A673 (cell line): ENCODE data around the gene QRICH2.

Experiments used
- CTCF ChIP-seq: fragments of 300-800, 200-600 bp; sonication (generic); conservative IDR thresholded peaks from 2 replicates; pipeline ENCODE4 v1.5.1; 2017; ENCODE audit warnings: low read depth, mild to moderate bottlenecking, antibody characterized with exemption, low read length, moderate library complexity, mixed read lengths
- EZH2 ChIP-seq: fragments of 200-600 bp; sonication (generic); IDR thresholded peaks from 2 replicates; pipeline ENCODE4 v1.6.1; 2017; ENCODE audit warnings: borderline replicate concordance, low read depth, mild to moderate bottlenecking, mixed read lengths, antibody characterized with exemption, low read length; ENCODE audit not compliant: poor library complexity, severe bottlenecking

DNA sequence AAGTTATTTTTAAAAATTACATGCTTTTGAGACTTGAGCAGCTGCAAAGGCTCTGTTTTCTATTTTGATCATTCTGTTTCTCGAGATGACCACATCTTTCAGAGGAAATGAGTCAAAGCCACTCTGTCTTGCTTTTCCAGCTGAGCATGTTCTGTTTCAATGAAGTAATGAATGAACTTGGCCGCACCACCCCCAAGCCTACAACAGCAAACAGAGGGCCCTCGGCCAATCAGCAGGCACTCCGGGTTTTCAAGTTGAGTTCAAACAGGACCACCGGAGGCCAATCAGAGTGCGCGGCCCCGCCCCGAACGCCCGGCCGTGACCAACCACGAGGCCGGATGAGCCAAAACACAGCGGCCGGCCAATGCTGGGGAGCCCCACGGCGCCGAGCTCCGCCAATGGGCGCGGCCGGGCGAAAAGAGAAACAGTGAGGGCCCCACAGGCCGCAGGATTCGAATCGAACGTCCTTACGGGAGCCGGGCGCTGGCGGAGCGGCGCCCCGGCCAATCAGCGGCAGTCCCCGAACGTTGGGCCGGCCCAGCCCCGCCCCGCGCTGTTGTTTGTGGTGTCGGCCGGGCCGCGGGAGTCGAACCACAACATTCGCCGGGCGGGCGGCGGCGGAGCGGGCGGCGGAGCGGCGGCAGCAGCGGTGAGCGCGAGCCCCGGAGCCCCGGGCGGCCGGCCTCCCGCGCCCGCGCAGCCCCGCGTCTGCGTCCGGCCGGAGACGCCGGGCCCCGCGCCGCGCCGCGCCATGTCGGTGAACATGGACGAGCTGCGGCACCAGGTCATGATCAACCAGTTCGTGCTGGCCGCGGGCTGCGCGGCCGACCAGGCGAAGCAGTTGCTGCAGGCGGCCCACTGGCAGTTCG lies 43.1 kb downstream of the QRICH2 start, which contains the start of gene UBALD2:
- TF ChIP-seq CTCF (no peak), EZH2 (no peak)
